ENCODE measurements around the gene GRK3. TPM values are rescaled to one million over a fixed set of nuclear protein-coding genes. Genes with fewer than 3 reads are reported as not detected.
"Not testable (repeated sequence)": the region's sequence is repeated elsewhere in the genome, so short reads cannot be mapped to it uniquely, and the experiment has no call there.

GRK3 gene
- total RNA-seq, 1 donor from 2014 or later: 19.2 TPM

- DNase-seq: no peak
Measured at GRCh38 chr22:25572708-25573171, 8.3 kb downstream of the GRK3 start.

- no peak for DNase-seq
Measured at GRCh38 chr22:25573841-25574240, 9.4 kb downstream of the GRK3 start.

- no peak for DNase-seq
Measured at GRCh38 chr22:25574736-25575135, 10.3 kb downstream of the GRK3 start.

GRCh38 chr22:25575674-25576392, 11.4 kb downstream of the GRK3 start:
- peak; percentile 66 for DNase-seq

GRCh38 chr22:25581452-25581851, 17.0 kb downstream of the GRK3 start:
- DNase-seq: not testable (repeated sequence)

GRCh38 chr22:25582946-25583345, 18.5 kb downstream of the GRK3 start:
- no peak for DNase-seq

GRCh38 chr22:25584993-25585392, 20.5 kb downstream of the GRK3 start:
- DNase-seq: not testable (repeated sequence)

- not testable (repeated sequence) for DNase-seq
Measured at GRCh38 chr22:25589664-25590063, 25.2 kb downstream of the GRK3 start.

GRCh38 chr22:25593323-25593722, 28.8 kb downstream of the GRK3 start:
- DNase-seq: not testable (repeated sequence)

- DNase-seq: no peak
Measured at GRCh38 chr22:25598609-25599008, 34.1 kb downstream of the GRK3 start.

GRCh38 chr22:25602445-25602844, 38.0 kb downstream of the GRK3 start:
- no peak for DNase-seq

- DNase-seq: no peak
Measured at GRCh38 chr22:25602916-25603315, 38.4 kb downstream of the GRK3 start.

GRCh38 chr22:25605146-25605545, 40.7 kb downstream of the GRK3 start:
- DNase-seq: not testable (repeated sequence)

- DNase-seq: not testable (repeated sequence)
Measured at GRCh38 chr22:25605565-25605964, 41.1 kb downstream of the GRK3 start.

GRCh38 chr22:25611284-25611683, 46.8 kb downstream of the GRK3 start:
- DNase-seq: not testable (repeated sequence)

- not testable (repeated sequence) for DNase-seq
Measured at GRCh38 chr22:25613131-25613530, 48.7 kb downstream of the GRK3 start.

GRCh38 chr22:25613558-25613957, 49.1 kb downstream of the GRK3 start:
- not testable (repeated sequence) for DNase-seq

- DNase-seq: not testable (repeated sequence)
Measured at GRCh38 chr22:25614791-25615190, 50.3 kb downstream of the GRK3 start.

GRCh38 chr22:25621986-25622385, 57.5 kb downstream of the GRK3 start:
- no peak for DNase-seq

- no peak for DNase-seq
Measured at GRCh38 chr22:25623310-25623734, 58.8 kb downstream of the GRK3 start.

- DNase-seq: no peak
Measured at GRCh38 chr22:25623851-25624250, 59.4 kb downstream of the GRK3 start.

- DNase-seq: no peak
Measured at GRCh38 chr22:25624476-25624875, 60.0 kb downstream of the GRK3 start.

GRCh38 chr22:25625747-25626623, 61.5 kb downstream of the GRK3 start:
- not testable (repeated sequence) for DNase-seq
